Umbilical cord (tissue), 2 donors: ENCODE data around the gene YARS1. TPM values are rescaled to one million over a fixed set of nuclear protein-coding genes. Genes with fewer than 3 reads are reported as not detected.

ENCODE experiments used
- DNase-seq: peaks from one replicate; pipeline ENCODE4 v3.0.0-alpha.2; 2015; ENCODE audit warnings: low spot score
- total RNA-seq: library from RNA; depleted of rRNA; stranded (reverse); fragments of >200 nt; gene quantifications from one replicate; pipeline ENCODE4 v1.2.3, GENCODE V29; 2014; ENCODE audit warnings: low replicate concordance; ENCODE audit not compliant: insufficient read depth

YARS1 gene
- total RNA-seq, 1 donor from 2014 or later = 71.3 TPM

GRCh38 chr1:32780628-32781234, 36.4 kb downstream of the YARS1 start:
- DNase-seq = no peak

DNA sequence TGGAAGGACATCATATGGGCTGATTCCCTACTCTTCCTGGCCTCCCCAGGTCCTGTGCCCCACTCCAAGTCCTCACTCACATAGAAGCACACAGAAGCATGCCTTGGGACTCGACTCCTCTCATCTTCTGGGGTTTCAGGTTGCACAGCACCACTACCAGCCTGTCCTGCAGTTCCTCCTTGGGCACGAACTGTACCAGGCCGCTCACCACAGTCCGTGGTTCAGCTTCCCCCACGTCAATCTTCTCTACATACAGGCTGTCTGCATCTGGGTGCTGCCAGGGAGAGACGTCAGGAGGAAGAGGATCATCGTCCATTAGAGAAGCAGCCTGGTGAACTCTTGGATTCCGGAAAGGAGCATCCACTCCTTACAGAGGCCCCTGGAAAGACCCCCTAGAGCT, 37.2 kb downstream of the YARS1 start:
- no peak for DNase-seq

DNA sequence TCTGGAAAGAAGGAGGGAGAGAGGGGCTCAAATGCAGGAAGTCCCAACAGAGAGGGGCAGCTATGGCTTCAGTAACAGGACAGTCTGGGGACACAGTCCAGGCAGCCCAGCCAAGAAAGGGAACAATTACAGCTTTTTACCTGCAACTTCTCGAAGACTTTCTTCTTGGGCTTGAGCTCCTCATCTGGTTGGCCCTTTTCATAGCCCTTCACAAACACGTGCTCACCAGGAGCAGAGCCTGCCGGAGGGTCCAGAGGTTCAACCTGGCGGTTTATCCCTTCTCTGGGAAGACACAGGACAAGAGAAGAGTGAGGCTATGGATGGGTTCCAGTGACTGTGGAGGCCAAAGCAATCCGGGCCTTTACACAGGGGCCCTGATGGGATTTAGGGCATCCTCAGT, 37.9 kb downstream of the YARS1 start:
- no peak for DNase-seq

DNA sequence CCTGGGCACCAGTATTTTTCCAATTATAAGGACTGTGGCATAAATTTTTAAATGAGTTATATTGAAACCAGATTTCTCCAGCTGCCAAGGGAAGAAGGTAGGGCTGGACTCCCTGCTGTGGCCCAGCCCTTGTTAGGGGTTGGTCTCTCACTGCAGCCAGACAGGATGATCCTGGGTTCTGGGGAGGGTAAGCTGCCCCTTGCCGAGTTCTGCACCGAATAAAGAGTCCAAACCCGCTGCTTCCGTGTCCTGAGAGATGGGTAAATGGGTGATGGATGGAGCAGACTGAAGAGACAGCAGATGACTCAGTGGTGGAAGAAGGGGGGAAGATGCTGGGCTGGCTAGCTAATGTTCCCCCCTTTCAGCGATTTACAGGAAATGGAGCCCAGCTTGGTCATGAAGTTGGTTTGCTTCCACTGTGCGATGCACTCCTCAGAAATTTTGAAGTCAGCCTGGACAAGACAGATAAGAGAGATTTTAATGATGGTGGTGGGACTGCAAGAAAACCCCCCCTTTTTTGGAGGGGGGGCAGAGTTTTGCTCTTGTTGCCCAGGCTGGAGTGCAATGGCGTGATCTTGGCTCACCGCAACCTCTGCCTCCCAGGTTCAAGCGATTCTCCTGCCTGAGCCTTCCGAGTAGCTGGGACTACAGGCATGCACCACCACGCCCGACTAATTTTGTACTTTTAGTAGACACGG, 41.4 kb downstream of the YARS1 start:
- peak; percentile 49 for DNase-seq

GRCh38 chr1:32774950-32775634, 42.1 kb downstream of the YARS1 start:
- DNase-seq = peak; percentile 78

DNA sequence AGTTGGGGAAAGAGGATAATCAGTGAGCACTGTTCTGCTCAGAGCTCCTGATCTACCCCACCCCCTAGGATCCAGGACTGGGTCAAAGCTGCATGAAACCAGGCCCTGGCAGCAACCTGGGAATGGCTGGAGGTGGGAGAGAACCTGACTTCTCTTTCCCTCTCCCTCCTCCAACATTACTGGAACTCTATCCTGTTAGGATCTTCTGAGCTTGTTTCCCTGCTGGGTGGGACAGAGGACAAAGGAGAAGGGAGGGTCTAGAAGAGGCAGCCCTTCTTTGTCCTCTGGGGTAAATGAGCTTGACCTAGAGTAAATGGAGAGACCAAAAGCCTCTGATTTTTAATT, 42.7 kb downstream of the YARS1 start:
- no peak for DNase-seq

DNA sequence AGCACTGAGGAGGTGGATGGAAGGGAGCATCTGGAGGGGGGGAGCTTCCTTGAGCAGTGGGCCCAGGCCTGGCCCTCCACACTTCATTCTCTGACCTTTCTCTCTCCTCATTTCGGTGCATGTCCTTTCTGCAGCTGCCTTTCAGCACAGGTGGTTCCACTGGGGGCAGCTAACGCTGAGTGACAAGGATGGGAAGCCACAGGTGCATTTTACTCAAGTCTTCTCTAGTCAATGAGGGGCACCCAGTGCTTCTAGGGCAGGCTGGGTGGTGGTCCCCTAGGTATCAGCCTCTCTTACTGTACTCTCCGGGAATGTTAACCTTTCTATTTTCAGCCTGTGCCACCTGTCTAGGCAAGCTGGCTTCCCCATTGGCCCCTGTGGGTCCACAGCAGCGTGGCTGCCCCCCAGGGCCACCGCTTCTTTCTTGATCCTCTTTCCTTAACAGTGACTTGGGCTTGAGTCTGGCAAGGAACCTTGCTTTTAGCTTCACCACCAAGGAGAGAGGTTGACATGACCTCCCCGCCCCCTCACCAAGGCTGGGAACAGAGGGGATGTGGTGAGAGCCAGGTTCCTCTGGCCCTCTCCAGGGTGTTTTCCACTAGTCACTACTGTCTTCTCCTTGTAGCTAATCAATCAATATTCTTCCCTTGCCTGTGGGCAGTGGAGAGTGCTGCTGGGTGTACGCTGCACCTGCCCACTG, 43.2 kb downstream of the YARS1 start:
- no peak for DNase-seq

- peak; percentile 76 for DNase-seq
These were observed 44.0 kb downstream of the YARS1 start for GRCh38 chr1:32773018-32773763.

DNA sequence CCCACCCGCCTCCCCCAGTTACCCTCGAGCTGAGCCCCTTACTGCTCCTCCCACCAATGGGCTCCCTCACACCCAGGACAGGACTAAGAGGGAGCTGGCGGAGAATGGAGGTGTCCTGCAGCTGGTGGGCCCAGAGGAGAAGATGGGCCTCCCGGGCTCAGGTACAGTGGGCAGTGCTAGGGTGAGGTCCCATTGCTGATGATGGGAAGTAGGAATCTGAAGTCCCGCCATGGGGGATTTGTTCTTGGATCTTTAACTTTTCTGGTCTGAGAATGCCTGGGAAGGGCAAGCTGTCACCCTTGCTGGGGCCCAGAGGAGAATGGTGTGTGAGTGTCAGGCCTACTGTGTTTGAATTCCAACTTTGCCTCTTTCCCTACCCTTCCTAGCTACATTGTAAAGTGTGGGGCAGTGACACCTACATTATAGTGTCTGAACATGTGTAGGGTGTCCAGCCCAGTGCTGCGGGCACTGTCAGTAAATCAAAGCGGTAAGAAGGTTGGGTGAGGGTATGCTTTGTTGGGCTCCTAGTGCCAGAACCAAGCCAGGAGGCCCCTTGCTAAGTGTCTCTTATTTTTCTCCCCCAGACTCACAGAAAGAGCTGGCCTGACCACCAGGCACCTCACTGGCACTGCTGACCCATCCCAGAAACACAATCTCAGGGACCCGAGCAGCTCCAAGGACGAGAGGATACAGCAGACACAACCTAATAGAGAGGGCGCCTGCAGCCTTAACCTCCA, 44.7 kb downstream of the YARS1 start:
- DNase-seq = no peak

DNA sequence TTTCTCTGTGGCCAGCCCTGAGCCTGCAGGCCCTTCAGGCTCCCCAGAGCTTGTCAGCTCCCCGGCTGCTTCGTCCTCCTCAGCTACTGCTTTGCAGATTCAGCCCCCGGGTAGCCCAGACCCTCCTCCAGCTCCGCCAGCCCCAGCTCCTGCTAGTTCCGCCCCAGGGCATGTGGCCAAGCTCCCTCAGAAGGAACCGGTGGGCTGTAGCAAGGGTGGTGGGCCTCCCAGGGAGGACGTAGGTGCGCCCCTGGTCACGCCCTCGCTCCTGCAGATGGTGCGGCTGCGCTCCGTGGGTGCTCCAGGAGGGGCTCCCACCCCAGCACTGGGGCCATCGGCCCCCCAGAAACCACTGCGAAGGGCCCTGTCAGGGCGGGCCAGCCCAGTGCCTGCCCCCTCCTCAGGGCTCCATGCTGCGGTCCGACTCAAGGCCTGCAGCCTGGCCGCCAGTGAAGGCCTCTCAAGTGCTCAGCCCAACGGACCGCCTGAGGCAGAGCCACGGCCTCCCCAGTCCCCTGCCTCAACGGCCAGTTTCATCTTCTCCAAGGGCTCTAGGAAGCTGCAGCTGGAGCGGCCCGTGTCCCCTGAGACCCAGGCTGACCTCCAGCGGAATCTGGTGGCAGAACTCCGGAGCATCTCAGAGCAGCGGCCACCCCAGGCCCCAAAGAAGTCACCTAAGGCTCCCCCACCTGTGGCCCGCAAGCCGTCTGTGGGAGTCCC, 45.4 kb downstream of the YARS1 start:
- no peak for DNase-seq

- no peak for DNase-seq
These were observed 46.2 kb downstream of the YARS1 start for GRCh38 chr1:32770741-32771548.

DNA sequence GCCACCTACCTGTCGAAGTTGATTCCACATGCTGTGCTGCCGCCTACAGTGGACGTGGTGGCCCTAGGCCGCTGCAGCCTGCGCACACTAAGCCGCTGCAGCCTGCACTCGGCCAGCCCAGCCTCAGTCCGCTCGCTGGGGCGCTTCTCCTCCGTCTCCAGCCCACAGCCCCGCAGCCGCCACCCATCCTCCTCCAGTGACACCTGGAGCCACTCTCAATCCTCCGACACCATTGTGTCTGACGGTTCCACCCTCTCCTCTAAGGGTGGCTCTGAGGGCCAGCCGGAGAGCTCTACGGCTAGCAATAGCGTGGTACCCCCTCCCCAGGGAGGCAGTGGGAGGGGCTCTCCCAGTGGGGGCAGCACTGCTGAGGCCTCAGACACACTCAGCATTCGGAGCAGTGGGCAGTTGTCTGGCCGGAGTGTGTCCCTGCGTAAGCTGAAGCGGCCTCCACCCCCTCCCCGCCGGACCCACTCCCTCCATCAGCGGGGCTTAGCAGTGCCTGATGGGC, 46.9 kb downstream of the YARS1 start:
- DNase-seq = no peak

DNA sequence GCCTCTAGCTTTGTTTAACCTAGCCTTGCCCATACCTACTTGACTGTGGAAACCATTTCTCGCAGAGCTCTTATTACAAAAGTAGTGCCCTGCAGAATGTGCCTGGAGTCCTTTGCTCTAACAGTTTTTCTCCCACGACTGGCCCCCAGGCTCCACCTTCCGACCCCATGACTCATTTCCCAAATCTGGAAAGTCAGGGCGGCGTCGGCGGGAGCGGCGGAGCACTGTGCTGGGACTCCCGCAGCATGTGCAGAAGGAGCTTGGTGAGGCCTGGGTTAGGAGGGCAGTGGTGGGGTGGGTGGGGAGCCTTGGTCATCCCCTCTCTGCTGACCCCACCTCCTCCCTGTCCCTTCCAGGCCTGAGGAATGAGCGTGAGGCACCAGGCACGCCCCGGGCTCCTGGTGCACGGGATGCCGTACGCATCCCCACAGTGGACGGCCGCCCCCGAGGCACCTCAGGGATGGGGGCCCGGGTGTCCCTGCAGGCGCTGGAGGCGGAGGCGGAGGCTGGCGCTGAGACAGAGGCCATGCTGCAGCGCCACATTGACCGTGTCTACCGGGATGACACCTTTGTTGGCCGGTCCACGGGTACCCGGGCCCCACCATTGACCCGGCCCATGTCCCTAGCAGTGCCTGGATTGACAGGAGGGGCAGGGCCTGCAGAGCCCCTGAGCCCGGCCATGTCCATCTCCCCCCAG, 47.5 kb downstream of the YARS1 start:
- peak; percentile 88 for DNase-seq

DNA sequence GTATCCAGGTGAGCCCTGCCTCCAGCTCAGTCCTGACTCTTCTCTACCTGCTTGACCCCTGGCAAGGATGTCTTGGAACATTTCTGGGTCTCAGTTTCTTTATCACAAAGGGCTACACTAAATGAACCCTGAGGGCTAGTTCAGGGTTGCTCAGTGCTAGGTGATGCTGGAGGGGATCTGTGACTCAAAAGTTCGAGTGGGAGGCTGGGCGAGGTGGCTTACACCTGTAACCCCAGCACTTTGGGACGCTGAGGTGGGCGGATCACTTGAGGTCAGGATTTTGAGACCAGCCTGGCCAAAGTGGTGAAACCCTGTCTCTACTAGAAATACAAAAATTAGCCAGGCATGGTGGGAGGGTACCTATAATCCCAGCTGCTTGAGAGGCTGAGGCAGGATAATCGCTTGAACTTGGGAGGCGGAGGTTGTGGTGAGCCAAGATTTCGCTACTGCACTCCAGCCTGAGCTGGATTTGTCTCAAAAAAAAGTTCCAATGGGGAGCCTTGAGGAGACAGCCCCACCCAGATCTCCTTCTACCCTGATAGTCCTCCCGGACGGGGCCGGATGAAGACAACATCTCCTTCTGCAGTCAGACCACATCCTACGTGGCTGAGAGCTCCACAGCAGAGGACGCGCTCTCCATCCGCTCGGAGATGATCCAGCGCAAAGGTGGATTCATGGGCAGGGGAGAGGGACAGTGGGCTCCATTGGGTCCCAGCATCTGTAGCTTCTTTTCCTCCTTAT, 48.9 kb downstream of the YARS1 start:
- peak; percentile 81 for DNase-seq

GRCh38 chr1:32767641-32768040, 49.5 kb downstream of the YARS1 start:
- DNase-seq = no peak

DNA sequence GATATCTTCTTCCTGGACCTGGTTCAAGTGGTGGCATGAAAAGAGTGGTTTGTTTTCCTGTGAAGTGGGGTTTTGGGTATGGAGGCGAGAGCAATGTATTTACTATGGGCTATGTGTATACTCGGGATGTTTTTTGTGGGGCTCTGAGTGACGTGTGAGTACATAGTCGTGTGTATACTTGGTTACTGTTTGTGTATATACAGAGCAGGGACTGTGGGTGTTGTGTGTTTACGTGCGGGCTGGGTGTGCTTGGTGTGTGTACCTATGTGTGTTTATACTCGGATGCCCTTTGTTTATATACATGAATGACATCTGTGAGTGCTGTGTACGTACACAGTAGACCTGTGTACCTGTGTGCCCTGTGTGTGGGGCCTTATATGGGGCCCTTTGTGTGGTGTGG, 50.0 kb downstream of the YARS1 start:
- no peak for DNase-seq

- DNase-seq = peak; percentile 69
These were observed 50.7 kb downstream of the YARS1 start for GRCh38 chr1:32766328-32766972.
